DMS114 treated with DMSO at 0.1 percent for 48 hours (cell line): ENCODE measurements around the gene RABAC1.

Source experiments
- DNase-seq: peaks from one replicate; lab custom pipeline; 2025; ENCODE audit not compliant: unreplicated experiment; lab: John Stamatoyannopoulos, UW

Gene RABAC1

GRCh38 chr19:41930322-41930722, 28.8 kb downstream of the RABAC1 start:
- no peak for DNase-seq

GRCh38 chr19:41929536-41930071, 29.5 kb downstream of the RABAC1 start:
- no peak for DNase-seq

GRCh38 chr19:41928754-41929535, 30.2 kb downstream of the RABAC1 start:
- DNase-seq, result no peak

- DNase-seq, result no peak
Observed at GRCh38 chr19:41928221-41928683, 30.9 kb downstream of the RABAC1 start, which contains the start of gene ERFL. TSS of gene ERFL (minus strand) at chr19:41928449. CDS start at chr19:41912919, 15,530 bp downstream.

GRCh38 chr19:41927497-41928192, 31.5 kb downstream of the RABAC1 start:
- no peak for DNase-seq

- DNase-seq, result no peak
Observed at GRCh38 chr19:41926763-41927496, 32.2 kb downstream of the RABAC1 start.

- DNase-seq, result no peak
Observed at GRCh38 chr19:41926028-41926762, 32.9 kb downstream of the RABAC1 start.

GRCh38 chr19:41925208-41926003, 33.7 kb downstream of the RABAC1 start:
- no peak for DNase-seq

- no peak for DNase-seq
Observed at GRCh38 chr19:41924151-41925145, 34.7 kb downstream of the RABAC1 start.

- DNase-seq, result no peak
Observed at GRCh38 chr19:41923045-41923788, 35.9 kb downstream of the RABAC1 start.

- no peak for DNase-seq
Observed at GRCh38 chr19:41922585-41922984, 36.5 kb downstream of the RABAC1 start.

- no peak for DNase-seq
Observed at GRCh38 chr19:41921577-41922576, 37.2 kb downstream of the RABAC1 start.

GRCh38 chr19:41920882-41921576, 38.1 kb downstream of the RABAC1 start:
- no peak for DNase-seq

- DNase-seq, result no peak
Observed at GRCh38 chr19:41919948-41920712, 39.0 kb downstream of the RABAC1 start.

GRCh38 chr19:41918653-41919244, 40.4 kb downstream of the RABAC1 start:
- no peak for DNase-seq
